ENCODE results near the gene CTSC.
"Not testable (repeated sequence)": the region's sequence is repeated elsewhere in the genome, so short reads cannot be mapped to it uniquely, and the experiment has no call there.

The CTSC gene

DNA sequence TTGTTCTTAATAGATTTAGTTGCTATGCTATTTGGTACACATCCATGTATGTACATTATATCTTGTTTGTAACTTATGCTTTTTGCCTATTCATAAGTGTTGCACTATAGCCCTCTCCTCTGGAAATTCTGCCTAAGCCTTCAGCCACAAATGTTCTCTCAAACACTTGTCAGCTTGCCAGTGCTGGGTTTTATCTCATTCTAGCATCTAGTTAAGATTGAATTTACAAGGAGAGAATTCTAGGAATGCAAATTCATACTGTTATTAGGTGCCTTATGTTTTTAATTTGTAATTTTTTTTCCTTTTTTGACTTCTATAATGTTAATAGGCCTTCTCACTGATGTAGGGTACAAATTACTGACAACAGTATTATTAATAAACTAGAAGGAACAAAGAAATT is 14.6 kb upstream of the CTSC start:
- DNase-seq (ENCODE audit: low spot score): no peak

DNA sequence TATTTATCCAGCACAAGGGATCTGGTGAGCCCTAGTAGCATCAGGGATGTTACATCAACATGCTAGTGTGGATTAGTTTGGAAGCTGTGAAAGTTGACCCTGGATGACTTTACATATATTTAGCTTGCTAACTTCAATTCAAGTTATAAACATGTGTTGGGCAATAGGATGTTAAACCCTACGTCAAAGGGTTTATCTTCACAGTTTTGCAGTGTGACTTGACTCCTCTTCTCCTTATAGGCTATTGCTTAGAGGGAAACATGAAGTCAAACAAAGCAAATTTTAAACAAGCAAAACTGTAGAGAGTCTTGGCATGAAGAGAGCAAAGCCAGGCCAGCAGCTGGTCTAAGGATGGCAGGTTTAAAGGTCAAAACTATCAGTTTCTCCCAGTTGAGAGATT is 11.3 kb upstream of the CTSC start:
- no peak for DNase-seq (ENCODE audit: low spot score)

DNA sequence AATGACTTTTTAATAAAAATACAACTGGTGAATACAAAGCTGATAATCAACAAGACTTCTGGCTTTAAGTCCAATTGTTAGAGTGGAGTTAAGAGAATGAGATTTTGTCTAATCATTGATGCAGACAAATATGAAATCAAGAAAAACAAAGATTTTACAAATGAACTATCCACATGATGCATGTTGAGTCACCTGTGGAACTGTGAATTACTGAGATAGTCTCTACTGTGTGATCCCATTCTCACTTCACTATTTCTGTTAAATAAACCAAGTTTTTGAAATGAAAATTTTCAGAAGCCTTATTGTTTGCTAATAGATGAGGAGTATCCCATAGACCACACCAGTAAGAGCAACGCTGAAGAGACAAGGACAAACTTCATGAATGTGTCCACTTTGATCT is 8.4 kb upstream of the CTSC start:
- no peak for DNase-seq (ENCODE audit: low spot score)

DNA sequence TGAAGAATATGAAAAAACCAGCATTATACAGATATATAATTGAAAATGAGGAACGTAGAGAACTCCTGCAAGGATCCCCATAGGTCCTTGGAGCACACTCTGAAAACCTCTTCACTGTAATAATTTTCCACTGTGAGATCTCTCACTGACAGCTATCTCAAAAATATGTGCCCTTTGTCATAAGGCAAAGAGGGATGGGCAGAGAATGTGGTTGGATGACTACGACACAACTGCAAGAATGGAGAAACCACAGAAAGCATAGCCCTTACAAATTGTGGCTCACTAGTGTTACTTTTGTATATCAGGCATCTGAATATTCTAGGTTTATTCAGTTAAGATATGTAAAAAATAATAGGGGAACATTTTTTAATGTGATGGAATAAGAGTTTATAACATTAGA is 7.9 kb upstream of the CTSC start:
- DNase-seq (ENCODE audit: low spot score): no peak

DNA sequence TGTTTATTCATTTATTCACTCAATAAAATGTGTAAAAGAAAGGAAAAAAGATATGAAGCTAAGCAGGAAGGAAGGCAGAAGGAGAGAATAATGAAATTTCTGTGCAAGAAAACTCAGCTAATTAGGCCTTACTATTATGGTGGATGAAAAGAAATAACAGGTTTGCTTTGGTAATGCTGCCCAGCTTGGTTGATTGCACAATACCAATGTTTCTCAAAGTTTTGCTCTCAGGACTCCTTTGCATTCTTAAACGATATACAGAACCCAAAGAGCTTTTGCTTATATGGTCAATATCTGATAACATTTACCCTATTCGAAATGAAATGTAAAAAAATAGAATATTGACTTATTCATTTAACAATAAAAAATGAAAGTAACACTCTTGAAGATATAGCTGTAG is 7.3 kb upstream of the CTSC start:
- DNase-seq (ENCODE audit: low spot score): no peak

DNA sequence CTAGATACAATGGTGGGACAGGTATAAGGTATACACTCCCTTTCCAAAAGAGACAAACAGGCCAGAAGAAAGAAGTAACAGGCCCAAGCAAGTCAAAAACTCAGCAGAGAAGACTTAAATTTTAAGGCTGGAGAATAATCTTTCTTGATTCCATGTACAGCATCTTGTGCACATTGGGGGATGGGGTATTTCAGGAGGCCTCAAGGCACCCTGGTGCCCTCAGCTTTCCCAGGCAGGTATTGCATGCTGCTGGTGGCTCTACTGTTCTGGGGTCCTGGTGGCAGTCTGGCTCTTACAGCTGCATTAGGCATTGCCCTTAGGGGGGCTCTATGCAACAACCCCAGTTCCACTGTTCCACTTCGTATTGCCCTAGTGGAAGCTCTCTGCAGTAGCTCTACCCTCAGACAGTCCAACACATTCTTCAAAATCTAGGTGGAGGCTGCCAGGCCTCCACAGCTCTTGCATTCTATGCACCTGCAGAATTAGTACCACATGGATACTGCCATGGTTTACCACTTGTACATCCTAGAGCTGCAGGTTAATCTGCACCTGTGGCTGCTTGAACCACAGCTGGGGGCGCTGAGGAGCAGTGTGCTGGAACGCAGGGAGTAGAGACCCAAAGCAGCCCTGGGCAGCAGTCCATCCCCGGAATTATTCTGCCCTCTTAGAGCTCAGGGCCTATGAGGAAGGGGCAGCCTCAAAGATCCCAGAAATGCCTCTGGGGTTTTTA is 4.2 kb upstream of the CTSC start:
- DNase-seq (ENCODE audit: low spot score): no peak

DNA sequence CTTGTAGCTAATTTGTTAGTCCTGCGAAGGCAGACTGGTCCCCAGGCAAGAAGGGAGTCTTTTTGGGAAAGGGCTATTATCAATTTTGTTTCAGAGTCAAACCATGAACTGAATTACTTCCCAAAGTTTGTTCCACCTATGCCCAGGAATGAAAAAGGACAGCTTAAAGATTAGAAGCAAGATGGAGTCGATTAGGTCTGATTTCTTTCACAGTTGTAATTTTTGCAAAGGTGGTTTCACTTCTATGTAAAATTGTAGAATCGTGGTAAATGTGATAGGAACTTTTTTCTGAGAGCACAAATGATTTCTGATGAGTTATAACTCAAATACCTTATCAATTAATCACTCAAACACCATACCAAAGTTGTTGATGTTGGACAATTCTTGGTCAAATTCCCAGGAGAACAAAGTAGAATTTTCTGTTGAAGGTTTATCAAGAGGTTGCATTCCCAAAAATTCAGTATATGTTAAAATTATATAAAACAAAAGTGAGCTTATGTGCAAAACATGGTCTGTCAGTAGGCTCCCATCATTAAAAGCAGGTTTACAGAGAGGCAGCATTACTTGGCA is 2.9 kb upstream of the CTSC start:
- DNase-seq (ENCODE audit: low spot score): no peak

DNA sequence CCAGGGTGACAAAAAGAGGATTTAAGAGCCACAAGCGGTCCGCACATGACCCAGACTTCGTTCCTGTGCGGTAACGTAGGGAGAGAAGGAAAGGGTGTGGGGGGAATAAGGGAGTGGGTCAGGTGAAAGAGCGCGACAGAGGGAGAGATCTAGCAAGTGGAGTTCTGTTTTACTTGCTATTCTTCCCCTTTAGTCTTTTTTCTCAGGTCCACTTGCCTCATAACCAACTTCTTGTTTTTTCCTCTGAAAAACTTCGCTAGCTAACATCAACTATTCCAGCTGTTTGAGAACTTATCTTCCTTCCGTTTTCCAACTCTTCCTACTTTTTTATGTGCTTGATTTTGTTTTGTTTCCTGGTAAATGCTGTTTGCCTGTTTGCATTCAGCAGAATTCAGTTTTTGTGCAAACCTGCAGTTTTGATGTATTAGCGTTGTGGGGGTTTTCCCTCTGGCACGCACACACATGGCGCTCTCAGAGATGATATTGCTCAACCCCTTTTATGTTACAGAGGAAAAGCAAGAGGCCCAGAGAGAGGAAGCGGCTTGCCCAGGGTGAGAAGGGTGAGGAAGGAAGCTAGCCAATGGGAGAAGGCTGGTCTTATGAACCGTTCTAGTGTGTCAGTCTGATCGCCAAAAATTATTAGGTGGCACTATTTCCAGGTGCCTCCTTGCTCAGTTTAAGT is 592 bp upstream of the CTSC start:
- DNase-seq (ENCODE audit: low spot score): peak; percentile 62

DNA sequence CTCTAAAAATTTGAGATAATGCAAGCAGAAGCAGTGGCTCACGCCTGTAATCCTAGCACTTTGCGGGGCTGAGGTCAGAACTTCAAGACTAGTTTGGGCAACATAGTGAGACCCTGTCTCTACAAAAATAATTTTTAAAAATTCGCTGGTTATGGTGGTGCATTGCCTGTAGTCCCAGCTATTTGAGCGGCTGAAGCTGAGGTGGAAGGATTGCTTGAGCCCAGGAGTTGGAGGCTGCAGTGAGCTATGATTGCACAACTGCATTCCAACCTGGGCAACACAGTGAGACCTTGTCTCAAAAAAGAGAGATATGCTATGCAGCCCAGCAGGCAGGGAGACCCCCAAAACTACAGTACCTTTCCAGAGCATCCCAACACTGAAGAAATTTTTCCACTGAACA is 2.3 kb downstream of the CTSC start:
- DNase-seq (ENCODE audit: low spot score): no peak

DNA sequence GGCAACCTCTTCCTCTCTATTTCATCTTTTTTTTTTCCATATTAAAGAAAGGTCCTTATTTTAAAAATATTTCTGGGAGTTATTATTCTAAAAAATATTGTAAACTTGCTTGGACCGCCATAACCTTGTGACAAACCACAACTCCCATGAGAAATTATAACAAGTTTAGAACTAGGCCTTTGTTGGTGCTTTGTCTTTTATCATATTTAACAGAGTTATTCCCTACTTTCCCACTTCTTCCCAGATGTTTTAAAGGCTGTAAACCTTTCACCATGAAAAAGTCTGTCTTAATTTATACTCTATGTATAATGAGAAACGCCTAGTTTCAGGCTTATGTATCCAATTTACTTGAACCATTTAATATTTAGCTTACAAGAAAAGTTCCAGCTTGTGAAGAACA is 3.7 kb downstream of the CTSC start:
- no peak for DNase-seq (ENCODE audit: low spot score)

DNA sequence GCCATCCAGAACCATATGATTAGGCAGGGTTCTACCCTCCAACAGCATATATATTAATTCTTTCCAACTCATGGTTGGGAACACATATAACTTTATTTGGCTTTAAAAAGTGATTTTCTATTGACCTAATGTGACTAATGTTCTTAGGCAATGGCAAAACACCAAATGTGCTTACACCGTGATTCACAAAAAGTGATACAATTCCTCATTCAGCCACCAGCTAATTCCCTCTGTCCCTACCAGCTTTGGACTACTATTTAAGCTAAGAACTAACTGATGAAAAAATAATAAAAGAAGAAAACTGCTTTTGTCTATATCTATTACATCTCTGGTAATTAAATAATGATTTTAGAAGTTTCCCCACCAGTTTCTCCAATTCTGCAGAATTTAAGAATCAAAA is 4.7 kb downstream of the CTSC start:
- DNase-seq (ENCODE audit: low spot score): no peak

- DNase-seq (ENCODE audit: low spot score): no peak
These were observed 6.6 kb downstream of the CTSC start for GRCh38 chr11:88330826-88331428.

GRCh38 chr11:88329563-88330250 is 7.8 kb downstream of the CTSC start:
- DNase-seq (ENCODE audit: low spot score): no peak

DNA sequence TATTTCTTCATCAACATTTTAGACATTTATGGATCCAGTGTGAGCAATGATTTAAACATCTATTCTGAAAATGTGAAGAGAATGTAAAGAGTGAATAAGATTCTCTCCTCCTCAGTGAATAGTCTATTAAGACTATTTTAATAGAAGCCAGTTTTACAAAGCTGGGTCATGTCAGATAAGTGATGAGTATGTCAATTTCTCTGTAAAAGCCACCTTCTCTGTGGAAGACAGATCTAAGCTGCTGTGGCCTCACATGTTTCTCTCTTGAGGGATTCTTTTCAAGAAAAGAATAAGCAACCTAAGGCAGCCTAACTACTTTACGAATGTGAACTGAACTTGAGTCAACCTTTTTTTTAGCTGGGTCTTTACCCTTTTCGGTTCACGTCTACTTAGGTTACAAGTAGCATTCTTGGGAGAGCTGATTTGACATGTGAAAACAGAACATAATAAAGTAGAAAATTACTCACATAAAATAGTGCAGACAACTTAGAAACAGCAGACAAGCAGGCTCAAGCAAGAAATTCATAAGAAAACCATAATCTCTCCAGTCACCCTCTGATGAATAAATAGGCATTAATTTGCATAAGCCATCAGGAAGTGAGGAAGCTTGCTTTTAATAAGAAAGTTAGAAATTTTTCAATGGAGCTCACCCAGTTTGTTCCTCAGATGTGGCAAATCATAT is 9.9 kb downstream of the CTSC start:
- no peak for DNase-seq (ENCODE audit: low spot score)

- no peak for DNase-seq (ENCODE audit: low spot score)
These were observed 10.5 kb downstream of the CTSC start for GRCh38 chr11:88327061-88327460.

DNA sequence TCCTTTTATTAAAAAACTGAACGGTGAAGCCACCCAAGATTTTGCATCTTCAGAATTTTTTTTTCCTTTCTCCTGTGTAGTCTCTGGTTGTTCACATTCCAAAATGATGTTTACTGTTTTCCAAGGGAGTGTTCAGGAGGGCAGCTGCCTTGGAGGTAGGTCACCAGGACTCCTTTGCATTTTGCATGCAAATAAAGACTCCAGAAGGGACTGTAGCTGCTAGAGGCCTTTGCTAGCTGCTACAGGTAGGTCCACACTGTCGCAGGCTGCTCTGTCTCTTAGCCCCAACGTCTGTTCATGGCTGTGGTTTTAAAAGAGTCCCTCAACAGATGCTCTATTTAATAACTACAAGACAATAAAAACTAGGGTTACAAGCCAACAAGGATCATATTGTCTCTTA is 11.4 kb downstream of the CTSC start:
- no peak for DNase-seq (ENCODE audit: low spot score)

- DNase-seq (ENCODE audit: low spot score): no peak
These were observed 12.8 kb downstream of the CTSC start for GRCh38 chr11:88324562-88325345.

GRCh38 chr11:88322881-88323280 is 14.7 kb downstream of the CTSC start:
- not testable (repeated sequence) for DNase-seq (ENCODE audit: low spot score)

DNA sequence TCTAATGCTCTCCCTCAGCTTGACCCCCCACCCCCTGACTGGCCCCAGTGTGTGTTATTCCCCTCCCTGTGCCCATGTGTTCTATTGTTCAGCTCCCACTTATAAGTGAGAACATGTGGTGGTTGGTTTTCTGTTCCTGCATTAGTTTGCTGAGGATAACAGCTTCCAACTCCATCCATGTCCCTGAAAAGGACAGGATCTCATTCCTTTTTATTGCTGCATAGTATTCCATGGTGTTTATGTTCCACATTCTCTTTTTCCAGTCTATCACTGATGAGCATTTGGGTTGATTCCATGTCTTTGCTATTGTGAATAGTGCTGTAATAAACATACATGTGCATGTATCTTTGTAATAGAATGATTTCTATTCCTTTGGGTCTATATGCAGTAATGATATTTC is 16.1 kb downstream of the CTSC start:
- not testable (repeated sequence) for DNase-seq (ENCODE audit: low spot score)

DNA sequence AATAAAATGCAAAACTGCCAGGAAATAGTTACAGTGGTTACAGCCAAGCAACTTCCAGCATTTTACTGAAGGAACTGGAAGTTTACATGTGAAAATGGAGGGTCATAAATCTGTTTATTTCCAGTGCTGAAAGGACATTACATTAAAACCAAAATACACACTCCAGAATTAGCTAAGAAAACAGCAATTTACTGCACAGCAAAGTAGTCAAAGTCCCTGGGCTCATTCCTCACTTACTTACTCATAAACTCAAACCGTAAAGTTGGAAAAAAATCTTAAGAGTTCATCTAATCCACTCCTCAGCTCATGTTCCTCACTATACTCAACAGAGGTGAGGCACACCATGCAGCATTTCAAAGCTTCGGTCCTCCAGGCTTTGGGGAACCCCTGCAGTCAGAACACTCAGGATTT is 17.4 kb downstream of the CTSC start:
- DNase-seq (ENCODE audit: low spot score): no peak

GRCh38 chr11:88318017-88318416 is 19.5 kb downstream of the CTSC start:
- no peak for DNase-seq (ENCODE audit: low spot score)

Data from CD4-positive, alpha-beta T cell treated with Interleukin-2 at 100 ng/mL for 4 hours (primary cell).